Endothelial cell of umbilical vein (primary cell): ENCODE measurements around the gene ARHGAP28. TPM values are rescaled to one million over a fixed set of nuclear protein-coding genes. Genes with fewer than 3 reads are reported as not detected.
"Not testable (repeated sequence)": the region's sequence is repeated elsewhere in the genome, so short reads cannot be mapped to it uniquely, and the experiment has no call there.

Experiments used
- BruUV-seq: library from RNA; stranded (reverse); fragments of 400-500 nt; replicated peaks from 2 replicates; lab custom pipeline; 2021; lab: Mats Ljungman, UMichigan
- CTCF ChIA-PET: fragments of 300-600, 350-600 bp; sonication (Branson Sonifier 250); formaldehyde crosslinking; loops from one replicate; lab custom pipeline; 2021; ENCODE audit warnings: antibody characterized with exemption, inconsistent platforms; lab: Charles Lee
- POLR2A ChIA-PET: fragments of 300-600, 350-600 bp; sonication (Branson Sonifier 250); formaldehyde crosslinking; loops from one replicate; lab custom pipeline; 2021; ENCODE audit warnings: antibody characterized with exemption, inconsistent platforms; lab: Charles Lee
- DNase-seq: peaks from one replicate; pipeline ENCODE4 v3.0.0-alpha.2; 2011; ENCODE audit warnings: low read depth, low spot score
- FAIRE-seq: peaks from 2 replicates; lab custom pipeline; 2011; peaks lifted over from hg19 to GRCh38; lab: Jason Lieb, UNC
- H2AFZ ChIP-seq: 2 replicates; pipeline ENCODE4 v1.6.0; 2012; ENCODE audit warnings: low read depth, low read length, control low read depth, inconsistent platforms
- H3K27ac ChIP-seq: 2 replicates; pipeline ENCODE4 v1.5.1; 2011; ENCODE audit warnings: low read depth, mild to moderate bottlenecking, control low read depth, low read length, moderate library complexity; ENCODE audit not compliant: insufficient read depth
- H3K27me3 ChIP-seq, 2 experiments: 2 replicates each; pipeline versions ENCODE4 v1.6.0 to v1.6.1; 2011; ENCODE audit warnings: low read length in 2 of 2, mixed read lengths in 1 of 2; ENCODE audit not compliant: control insufficient read depth in 2 of 2, insufficient read depth in 2 of 2
- H3K36me3 ChIP-seq, 2 experiments: 2 replicates in 1 of 2; 3 replicates in 1 of 2; pipeline ENCODE4 v1.5.1; 2011; ENCODE audit warnings: low read length in 2 of 2, mild to moderate bottlenecking in 1 of 2, moderate library complexity in 1 of 2; ENCODE audit not compliant: control insufficient read depth in 2 of 2, insufficient read depth in 2 of 2; ENCODE audit errors: extremely low read depth in 1 of 2
- H3K4me1 ChIP-seq: 3 replicates; pipeline ENCODE4 v1.5.1; 2011; ENCODE audit warnings: mild to moderate bottlenecking, low read length; ENCODE audit not compliant: control insufficient read depth, insufficient read depth; ENCODE audit errors: extremely low read depth
- H3K4me2 ChIP-seq: 2 replicates; pipeline ENCODE4 v1.6.1; 2011; ENCODE audit warnings: low read length, control low read depth, mixed read lengths; ENCODE audit not compliant: insufficient read depth
- H3K4me3 ChIP-seq, 3 experiments: fragments of 200-600 bp in 1 of 3; sonication (generic), shearing (Covaris generic) in 1 of 3; replicated peaks in 1 of 3; 2 replicates each; pipeline ENCODE4 v1.5.1; 2011 to 2016; ENCODE audit warnings: control low read depth in 3 of 3, low read length in 3 of 3, mild to moderate bottlenecking in 2 of 3, inconsistent platforms in 1 of 3, low read depth in 1 of 3, moderate library complexity in 1 of 3; ENCODE audit not compliant: insufficient read depth in 1 of 3
- H3K79me2 ChIP-seq: 2 replicates; pipeline ENCODE4 v1.6.0; 2012; ENCODE audit warnings: low read length, inconsistent platforms; ENCODE audit not compliant: control insufficient read depth, insufficient read depth
- H3K9ac ChIP-seq: replicated peaks from 2 replicates; pipeline ENCODE3; 2011; ENCODE audit warnings: low read length, control low read depth; ENCODE audit not compliant: insufficient read depth; ENCODE audit errors: extremely low read depth
- H3K9me1 ChIP-seq: replicated peaks from 3 replicates; pipeline ENCODE4 v1.6.0; 2011; ENCODE audit warnings: mild to moderate bottlenecking, low read length; ENCODE audit not compliant: control insufficient read depth, insufficient read depth; ENCODE audit errors: extremely low read depth
- H3K9me3 ChIP-seq: replicated peaks from 2 replicates; pipeline ENCODE4 v1.5.1; 2012; ENCODE audit warnings: low read length, inconsistent platforms; ENCODE audit not compliant: control insufficient read depth, insufficient read depth
- H4K20me1 ChIP-seq: replicated peaks from 2 replicates; pipeline ENCODE3; 2011; ENCODE audit warnings: mild to moderate bottlenecking, low read length; ENCODE audit not compliant: control insufficient read depth, insufficient read depth; ENCODE audit errors: extremely low read depth
- FOS ChIP-seq: IDR thresholded peaks from 2 replicates; pipeline ENCODE4 v1.6.1; 2011; ENCODE audit warnings: mild to moderate bottlenecking, low read length, moderate library complexity, borderline replicate concordance; ENCODE audit not compliant: insufficient read depth
- GATA2 ChIP-seq: IDR thresholded peaks from 2 replicates; pipeline ENCODE4 v1.7.0; 2011; ENCODE audit warnings: low read depth, mild to moderate bottlenecking, moderate library complexity, mixed read lengths, low read length; ENCODE audit not compliant: insufficient read length, insufficient read depth
- JUN ChIP-seq: IDR thresholded peaks from 2 replicates; pipeline ENCODE4 v1.6.1; 2011; ENCODE audit warnings: borderline replicate concordance, low read depth; ENCODE audit not compliant: insufficient read length, insufficient read depth
- MYC ChIP-seq: IDR thresholded peaks from one replicate; pipeline ENCODE4 v1.6.1; 2011; ENCODE audit warnings: mild to moderate bottlenecking, low read depth, low read length
- POLR2A ChIP-seq: IDR thresholded peaks from 2 replicates; pipeline ENCODE4 v1.6.1; 2012; ENCODE audit warnings: low read depth, mild to moderate bottlenecking, control low read depth, low read length
- dilution Hi-C: fragments of 300-500 bp; cut with MboI; formaldehyde crosslinking; loops from one replicate; pipeline ENCODE4 v1.15.0; 2019; ENCODE audit warnings: low sequenced_read_pairs; ENCODE audit not compliant: extremely low pct_ligation_motif_present
- intact Hi-C: fragments of 100-400 bp; cut with micrococcal nuclease; formaldehyde crosslinking; loops from one replicate; pipeline ENCODE4 v1.10.0; 2022
- polyA plus RNA-seq, 4 experiments: library from polyadenylated mRNA; depleted of rRNA in 3 of 4; stranded (reverse) in 3 of 4; unstranded in 1 of 4; fragments of >200 nt; gene quantifications; 2 replicates each; pipeline versions ENCODE4 v1.2.1 to v1.2.3, GENCODE V29; 2011 to 2012; ENCODE audit warnings: missing spikeins in 1 of 4
- total RNA-seq: library from RNA; stranded (reverse); gene quantifications from 2 replicates; pipeline ENCODE4 v1.2.3, GENCODE V29; 2021

ARHGAP28 gene
- total and polyA plus RNA-seq, 2 donors (not counting 3 experiments of a cell fraction or from before 2014, with no cell fraction given) = 3.8 to 23.4 TPM

DNA sequence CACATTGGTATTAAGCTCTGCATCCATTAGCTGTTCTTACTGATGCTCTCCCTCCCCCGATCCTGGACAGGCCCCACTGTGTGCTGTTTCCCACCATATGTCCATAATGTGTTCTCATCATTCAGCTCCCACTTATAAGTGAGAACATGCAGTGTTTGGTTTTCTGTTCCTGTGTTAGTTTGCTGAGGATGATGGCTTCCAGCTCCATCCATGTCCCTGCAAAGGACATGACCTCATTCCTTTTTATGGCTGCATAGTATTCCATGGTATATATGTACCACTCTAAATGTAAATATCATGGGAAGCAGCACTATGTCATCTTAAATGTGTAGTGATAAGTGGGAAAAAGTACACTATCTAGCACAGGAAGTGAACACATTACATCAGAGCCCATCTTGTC is 116.0 kb downstream of the ARHGAP28 start:
- FAIRE-seq, H3K36me3 ChIP-seq, dilution Hi-C loops, H3K9me1 ChIP-seq, DNase-seq, H4K20me1 ChIP-seq, H3K27ac ChIP-seq, H3K9me3 ChIP-seq, H3K9ac ChIP-seq, H3K4me2 ChIP-seq, H3K4me1 ChIP-seq, POLR2A ChIA-PET, H2AFZ ChIP-seq, H3K79me2 ChIP-seq, BruUV-seq, H3K27me3 ChIP-seq, intact Hi-C loops, H3K4me3 ChIP-seq: not testable (repeated sequence)
- CTCF ChIA-PET = interaction anchor here (1.0 kb wide), 1 partner anchor 27 kb away, joined by 3 read pairs; no protein-coding TSS in a partner anchor

GRCh38 chr18:6850396-6850795 is 120.9 kb downstream of the ARHGAP28 start:
- no peak for DNase-seq
- POLR2A ChIA-PET = no interaction called here
- dilution Hi-C loops = no loop called here

More at GRCh38 chr18:6850396-6850795, 120.9 kb downstream of the ARHGAP28 start:
- H3K4me1 ChIP-seq = no peaks in the 10 kb centered on the region
- no peaks in the 10 kb centered on the region for H3K27me3 ChIP-seq
- H3K9me3 ChIP-seq = no peaks in the 10 kb centered on the region
- H3K36me3 ChIP-seq = no peaks in the 10 kb centered on the region
- no peak overlapping the region for H3K4me3 ChIP-seq
- TF ChIP-seq JUN = no peak
- no peak for TF ChIP-seq MYC
- TF ChIP-seq FOS = no peak
- TF ChIP-seq POLR2A = no peak
- TF ChIP-seq GATA2 = no peak
- BruUV-seq = no TSS peak
- CTCF ChIA-PET = no interaction called here
- H3K27ac ChIP-seq = no peak overlapping the region
- no peak for FAIRE-seq
- H3K9me1 ChIP-seq = no peaks in the 10 kb centered on the region
- no peak overlapping the region for H2AFZ ChIP-seq
- H3K79me2 ChIP-seq = no peaks in the 10 kb centered on the region
- H3K4me2 ChIP-seq = no peak overlapping the region
- intact Hi-C loops = no loop called here
- no peaks in the 10 kb centered on the region for H4K20me1 ChIP-seq
- H3K9ac ChIP-seq = no peak overlapping the region
